CD4-positive, alpha-beta memory T cell (primary cell): ENCODE results near the gene MUC2. TPM values are rescaled to one million over a fixed set of nuclear protein-coding genes. Genes with fewer than 3 reads are reported as not detected.
A peak's percentile ranks its signal among the peaks of the same experiment; 100 is the strongest.

Source experiments
- CTCF ChIA-PET: fragments of 350-600 bp; sonication (Branson Sonifier 250); formaldehyde crosslinking; loops from one replicate; lab custom pipeline; 2021; ENCODE audit warnings: inconsistent platforms; ENCODE audit not compliant: partially characterized antibody; lab: Charles Lee
- POLR2A ChIA-PET: fragments of 350-600 bp; sonication (Branson Sonifier 250); formaldehyde crosslinking; loops from one replicate; lab custom pipeline; 2021; ENCODE audit not compliant: partially characterized antibody; lab: Charles Lee
- DNase-seq, 5 donors: peaks; one replicate each; pipeline versions ENCODE4 v3.0.0 to v3.0.0-alpha.2; 2020 to 2022; ENCODE audit warnings: mixed read lengths in 1 of 5
- H3K27ac ChIP-seq: one replicate; pipeline ENCODE4 v1.7.0; 2013; ENCODE audit warnings: low read depth, low read length
- H3K27me3 ChIP-seq: 2 replicates; pipeline ENCODE4 v1.7.0; 2013; ENCODE audit warnings: mild to moderate bottlenecking, low read length, moderate library complexity; ENCODE audit not compliant: insufficient read depth
- H3K36me3 ChIP-seq: 2 replicates; pipeline ENCODE4 v1.7.0; 2013; ENCODE audit warnings: mild to moderate bottlenecking, low read length, moderate library complexity; ENCODE audit not compliant: insufficient read depth
- H3K4me1 ChIP-seq: 2 replicates; pipeline ENCODE4 v1.7.0; 2013; ENCODE audit warnings: mild to moderate bottlenecking, low read length, moderate library complexity; ENCODE audit not compliant: insufficient read depth
- H3K4me3 ChIP-seq, 2 donors: one replicate each; pipeline ENCODE4 v1.7.0; 2013; ENCODE audit warnings: low read length in 2 of 2, mild to moderate bottlenecking in 1 of 2
- H3K9me3 ChIP-seq, 2 donors: one replicate each; pipeline ENCODE4 v1.7.0; 2013; ENCODE audit warnings: low read length in 2 of 2, control low read depth in 1 of 2; ENCODE audit not compliant: control insufficient read depth in 1 of 2
- H3K27ac Mint-ChIP-seq, 7 donors: one replicate each; pipeline ENCODE4 v1.8.0; 2020 to 2021; ENCODE audit warnings: mixed read lengths in 7 of 7, mild to moderate bottlenecking in 6 of 7, inconsistent platforms in 3 of 7, moderate library complexity in 3 of 7
- H3K27me3 Mint-ChIP-seq, 2 donors: one replicate each; pipeline ENCODE4 v1.8.0; 2020 to 2021; ENCODE audit warnings: mixed read lengths in 2 of 2
- H3K36me3 Mint-ChIP-seq, 2 donors: one replicate each; pipeline ENCODE4 v1.8.0; 2020 to 2021; ENCODE audit warnings: mixed read lengths in 2 of 2, inconsistent platforms in 1 of 2, mild to moderate bottlenecking in 1 of 2
- H3K4me1 Mint-ChIP-seq, 4 donors: one replicate each; pipeline ENCODE4 v1.8.0; 2020 to 2021; ENCODE audit warnings: mixed read lengths in 4 of 4, mild to moderate bottlenecking in 1 of 4
- H3K4me3 Mint-ChIP-seq, 8 donors: one replicate each; pipeline ENCODE4 v1.8.0; 2020 to 2021; ENCODE audit warnings: mixed read lengths in 8 of 8, mild to moderate bottlenecking in 7 of 8, moderate library complexity in 6 of 8, inconsistent platforms in 3 of 8
- H3K9me3 Mint-ChIP-seq, 8 donors: one replicate each; pipeline ENCODE4 v1.8.0; 2020 to 2021; ENCODE audit warnings: mixed read lengths in 8 of 8, mild to moderate bottlenecking in 5 of 8, inconsistent platforms in 3 of 8, moderate library complexity in 1 of 8
- intact Hi-C: fragments of 100-400 bp; cut with micrococcal nuclease; formaldehyde crosslinking; loops from one replicate; pipeline ENCODE4 v1.15.1; 2023
- polyA plus RNA-seq, 2 donors: library from polyadenylated mRNA; unstranded; fragments of 300-500 nt; fragmentation: Illumina TruSeq; gene quantifications; one replicate each; pipeline ENCODE4 v1.2.3, GENCODE V29; 2021
- total RNA-seq, 2 experiments: library from RNA; stranded (reverse); gene quantifications; one replicate each; pipeline ENCODE4 v1.2.3, GENCODE V29; 2021

Gene MUC2
- total and polyA plus RNA-seq, 4 experiments from 2014 or later = not detected

- H3K27me3 ChIP-seq = no peaks in the 10 kb centered on the region
- Mint-ChIP-seq H3K36me3 (no peaks in the 10 kb centered on the region), H3K27ac (peak overlapping the region in 1 of 7 donors; percentile 59), H3K27me3 (no peaks in the 10 kb centered on the region), H3K9me3 (peaks cover 0 to 4% (median 0%) of the 10 kb centered on the region in 8 donors), H3K4me3 (no peak overlapping the region), H3K4me1 (peaks cover 0 to 7% (median 2%) of the 10 kb centered on the region in 4 donors)
- no peaks in the 10 kb centered on the region for H3K36me3 ChIP-seq
- no peaks in the 10 kb centered on the region for H3K9me3 ChIP-seq
- H3K4me1 ChIP-seq = no peaks in the 10 kb centered on the region
- no peak overlapping the region for H3K27ac ChIP-seq
- ChIA-PET POLR2A (no interaction called here), CTCF (no interaction called here)
- intact Hi-C loops = no loop called here
- H3K4me3 ChIP-seq = no peak overlapping the region
- DNase-seq = peak in 1 of 5 donors; percentile 1
These were observed 46.1 kb upstream of the MUC2 start for GRCh38 chr11:1028616-1029015.

GRCh38 chr11:1029051-1029450 is 45.6 kb upstream of the MUC2 start:
- H3K9me3 ChIP-seq = no peaks in the 10 kb centered on the region
- DNase-seq = no peak
- ChIA-PET CTCF (no interaction called here), POLR2A (no interaction called here)
- H3K27me3 Mint-ChIP-seq = no peaks in the 10 kb centered on the region
- intact Hi-C loops = no loop called here
- H3K27ac ChIP-seq = no peak overlapping the region
- H3K4me3 Mint-ChIP-seq = no peak overlapping the region
- no peak overlapping the region for H3K27ac Mint-ChIP-seq
- H3K27me3 ChIP-seq = no peaks in the 10 kb centered on the region
- peaks cover 0 to 7% (median 2%) of the 10 kb centered on the region in 4 donors for H3K4me1 Mint-ChIP-seq
- H3K4me1 ChIP-seq = no peaks in the 10 kb centered on the region
- H3K9me3 Mint-ChIP-seq = peaks cover 0 to 4% (median 0%) of the 10 kb centered on the region in 8 donors
- no peaks in the 10 kb centered on the region for H3K36me3 ChIP-seq
- H3K4me3 ChIP-seq = no peak overlapping the region
- no peaks in the 10 kb centered on the region for H3K36me3 Mint-ChIP-seq

GRCh38 chr11:1029654-1030053 is 45.0 kb upstream of the MUC2 start:
- Mint-ChIP-seq H3K9me3 (peaks cover 0 to 4% (median 0%) of the 10 kb centered on the region in 8 donors), H3K4me3 (no peak overlapping the region), H3K4me1 (peaks cover 0 to 7% (median 2%) of the 10 kb centered on the region in 4 donors), H3K36me3 (no peaks in the 10 kb centered on the region), H3K27ac (no peak overlapping the region), H3K27me3 (no peaks in the 10 kb centered on the region)
- Histone ChIP-seq H3K4me3 (no peak overlapping the region), H3K27ac (no peak overlapping the region), H3K4me1 (no peaks in the 10 kb centered on the region), H3K36me3 (no peaks in the 10 kb centered on the region), H3K27me3 (no peaks in the 10 kb centered on the region), H3K9me3 (no peaks in the 10 kb centered on the region)
- POLR2A ChIA-PET = no interaction called here
- CTCF ChIA-PET = no interaction called here
- DNase-seq = no peak
- intact Hi-C loops = no loop called here

GRCh38 chr11:1030086-1030485 is 44.6 kb upstream of the MUC2 start:
- Histone ChIP-seq H3K27ac (no peak overlapping the region), H3K4me3 (no peak overlapping the region), H3K4me1 (no peaks in the 10 kb centered on the region), H3K27me3 (no peaks in the 10 kb centered on the region), H3K9me3 (no peaks in the 10 kb centered on the region), H3K36me3 (no peaks in the 10 kb centered on the region)
- intact Hi-C loops = no loop called here
- Mint-ChIP-seq H3K36me3 (no peaks in the 10 kb centered on the region), H3K27me3 (no peaks in the 10 kb centered on the region), H3K27ac (no peak overlapping the region), H3K9me3 (peaks cover 0 to 4% (median 0%) of the 10 kb centered on the region in 8 donors), H3K4me3 (no peak overlapping the region), H3K4me1 (peaks cover 0 to 7% (median 2%) of the 10 kb centered on the region in 4 donors)
- ChIA-PET CTCF (no interaction called here), POLR2A (no interaction called here)
- no peak for DNase-seq

- Mint-ChIP-seq H3K27ac (no peak overlapping the region), H3K36me3 (no peaks in the 10 kb centered on the region), H3K4me1 (peaks cover 0 to 7% (median 2%) of the 10 kb centered on the region in 4 donors), H3K27me3 (no peaks in the 10 kb centered on the region), H3K9me3 (peaks cover 0 to 4% (median 0%) of the 10 kb centered on the region in 8 donors), H3K4me3 (no peak overlapping the region)
- H3K9me3 ChIP-seq = no peaks in the 10 kb centered on the region
- H3K27ac ChIP-seq = no peak overlapping the region
- H3K4me1 ChIP-seq = no peaks in the 10 kb centered on the region
- POLR2A ChIA-PET = no interaction called here
- H3K36me3 ChIP-seq = no peaks in the 10 kb centered on the region
- H3K27me3 ChIP-seq = no peaks in the 10 kb centered on the region
- CTCF ChIA-PET = no interaction called here
- intact Hi-C loops = no loop called here
- DNase-seq = no peak
- no peak overlapping the region for H3K4me3 ChIP-seq
These were observed 44.1 kb upstream of the MUC2 start for GRCh38 chr11:1030556-1030955.

GRCh38 chr11:1031121-1031899 is 43.4 kb upstream of the MUC2 start:
- intact Hi-C loops = no loop called here
- Histone ChIP-seq H3K4me1 (no peaks in the 10 kb centered on the region), H3K4me3 (no peak overlapping the region), H3K36me3 (no peaks in the 10 kb centered on the region), H3K9me3 (no peaks in the 10 kb centered on the region), H3K27me3 (no peaks in the 10 kb centered on the region), H3K27ac (no peak overlapping the region)
- Mint-ChIP-seq H3K4me1 (peaks cover 0 to 7% (median 2%) of the 10 kb centered on the region in 4 donors), H3K27ac (no peak overlapping the region), H3K9me3 (peaks cover 0 to 4% (median 0%) of the 10 kb centered on the region in 8 donors), H3K4me3 (peak overlapping the region in 1 of 8 donors; percentile 48), H3K27me3 (no peaks in the 10 kb centered on the region), H3K36me3 (no peaks in the 10 kb centered on the region)
- no peak for DNase-seq
- POLR2A ChIA-PET = no interaction called here
- CTCF ChIA-PET = no interaction called here

- intact Hi-C loops = no loop called here
- peaks cover 0 to 7% (median 2%) of the 10 kb centered on the region in 4 donors for H3K4me1 Mint-ChIP-seq
- no peaks in the 10 kb centered on the region for H3K36me3 Mint-ChIP-seq
- H3K4me1 ChIP-seq = no peaks in the 10 kb centered on the region
- ChIA-PET POLR2A (no interaction called here), CTCF (no interaction called here)
- H3K27ac ChIP-seq = no peak overlapping the region
- no peaks in the 10 kb centered on the region for H3K36me3 ChIP-seq
- H3K4me3 Mint-ChIP-seq = peak overlapping the region in 1 of 8 donors; percentile 40
- H3K27ac Mint-ChIP-seq = peak overlapping the region in 3 of 7 donors; percentile 32 to 59 (median 48)
- no peak overlapping the region for H3K4me3 ChIP-seq
- H3K27me3 Mint-ChIP-seq = no peaks in the 10 kb centered on the region
- H3K9me3 ChIP-seq = no peaks in the 10 kb centered on the region
- no peaks in the 10 kb centered on the region for H3K27me3 ChIP-seq
- H3K9me3 Mint-ChIP-seq = peaks cover 0 to 4% (median 0%) of the 10 kb centered on the region in 8 donors
- DNase-seq = no peak
These were observed 42.3 kb upstream of the MUC2 start for GRCh38 chr11:1032310-1032891.
